ENCODE results near the gene DISP3.

DNA sequence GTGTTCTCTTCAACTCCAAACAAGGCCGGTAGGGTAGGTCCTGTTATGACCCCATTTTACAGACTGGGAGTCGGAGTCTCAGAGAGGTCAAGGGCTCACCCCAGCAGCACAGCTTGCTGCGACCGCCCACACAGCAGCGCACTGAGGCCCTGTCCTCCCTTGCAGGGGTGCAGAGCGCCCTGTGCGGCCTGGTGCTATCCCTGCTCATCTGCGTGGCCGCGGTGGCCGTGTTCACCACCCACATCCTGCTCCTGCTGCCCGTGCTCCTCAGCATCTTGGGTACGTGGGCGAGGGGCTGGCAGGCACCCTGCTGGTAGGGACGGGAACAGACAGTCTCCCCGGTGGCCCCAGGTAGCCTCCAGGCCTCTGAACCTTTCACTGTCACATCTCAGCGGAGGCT, 55.9 kb downstream of the DISP3 start:
- no peak; the same call in 1 of the 2 replicates for TF ChIP-seq CTCF (IDR thresholded peaks at IDR 0.05; ENCODE audit: low read length)
- no peak for TF ChIP-seq EZH2 (IDR thresholded peaks at IDR 0.05; ENCODE audit: borderline replicate concordance, low read length)

Data from OCI-LY1 (cell line).